Esophagus squamous epithelium (tissue), 5 donors: ENCODE data around the gene FYCO1. TPM values are rescaled to one million over a fixed set of nuclear protein-coding genes. Genes with fewer than 3 reads are reported as not detected.

Experiments
- DNase-seq: peaks from one replicate; lab custom pipeline; 2025; lab: John Stamatoyannopoulos, UW
- H3K27ac ChIP-seq, 4 donors: fragments of 200-600 bp; sonication (generic); one replicate each; pipeline ENCODE4 v1.5.1; 2016 to 2019; ENCODE audit warnings: mild to moderate bottlenecking in 1 of 4
- H3K27me3 ChIP-seq, 4 donors: fragments of 200-600 bp; sonication (generic); 1 replicate in 3 of 4; 2 replicates in 1 of 4; pipeline versions ENCODE4 v1.5.1 to v1.6.0; 2017 to 2021; ENCODE audit warnings: antibody characterized with exemption in 1 of 4
- H3K36me3 ChIP-seq, 3 donors: fragments of 200-600 bp; sonication (generic); one replicate each; pipeline ENCODE4 v1.5.1; 2016 to 2019
- H3K4me1 ChIP-seq, 3 donors: fragments of 200-600 bp; sonication (generic); one replicate each; pipeline ENCODE4 v1.5.1; 2017 to 2019
- H3K4me3 ChIP-seq, 4 donors: fragments of 200-600 bp; sonication (generic); 1 replicate in 3 of 4; 2 replicates in 1 of 4; pipeline ENCODE4 v1.5.1; 2016 to 2019; ENCODE audit warnings: mild to moderate bottlenecking in 2 of 4, moderate library complexity in 1 of 4
- H3K9me3 ChIP-seq, 3 donors: fragments of 200-600 bp; sonication (generic); one replicate each; pipeline ENCODE4 v1.5.1; 2016 to 2019
- CTCF ChIP-seq, 6 experiments: fragments of 450-650 bp in 4 of 6; fragments of 200-600 bp in 2 of 6; sonication (generic) in 2 of 6; IDR thresholded peaks; one replicate each; pipeline ENCODE4 v1.5.1; 2016 to 2019; ENCODE audit warnings: antibody characterized with exemption in 6 of 6, mild to moderate bottlenecking in 4 of 6, moderate library complexity in 4 of 6
- POLR2A ChIP-seq, 4 donors: fragments of 450-650 bp; IDR thresholded peaks; one replicate each; pipeline ENCODE4 v1.6.1; 2017; ENCODE audit warnings: antibody characterized with exemption in 4 of 4, mild to moderate bottlenecking in 4 of 4, moderate library complexity in 3 of 4
- WGBS, 2 donors: methylation state at CpG; one replicate each; pipeline ENCODE4 v1.1.5; 2018; 5-methylcytosine and 5-hydroxymethylcytosine counted together
- intact Hi-C: fragments of 100-400 bp; cut with DNase I; formaldehyde crosslinking; loops from one replicate; pipeline ENCODE4 v1.15.0; 2022
- total RNA-seq, 4 donors: library from RNA; depleted of rRNA; stranded (reverse); fragments of >200 nt; gene quantifications; one replicate each; pipeline ENCODE4 v1.1.0, GENCODE V29; 2016
- donor health status: DM: yes; HTN: yes; CAD: no.

FYCO1 gene
- total RNA-seq, 4 donors from 2014 or later: 17.8 to 33.3 (median 25.0) TPM

GRCh38 chr3:45942051-45942825 is 53.4 kb downstream of the FYCO1 start:
- intact Hi-C loops: no loop called here
- TF ChIP-seq POLR2A (IDR thresholded peaks at IDR 0.05) (no peak), CTCF (IDR thresholded peaks at IDR 0.05) (no peak)
- H3K27ac ChIP-seq: peak overlapping the region in 2 of 4 donors; percentile 44 to 47
- H3K4me3 ChIP-seq: no peak overlapping the region
- DNase-seq: no peak
- H3K4me1 ChIP-seq: peaks cover 0 to 27% (median 5%) of the 10 kb centered on the region in 3 donors
- WGBS, 2 donors: 30% methylated on average over 4 to 5 of the region's 6 CpGs
- H3K9me3 ChIP-seq: no peaks in the 10 kb centered on the region
- H3K36me3 ChIP-seq: peaks cover 3 to 53% (median 8%) of the 10 kb centered on the region in 3 donors
- no peaks in the 10 kb centered on the region for H3K27me3 ChIP-seq

GRCh38 chr3:45940781-45941365 is 54.8 kb downstream of the FYCO1 start:
- H3K4me1 ChIP-seq: peaks cover 0 to 27% (median 5%) of the 10 kb centered on the region in 3 donors
- H3K9me3 ChIP-seq: no peaks in the 10 kb centered on the region
- H3K27ac ChIP-seq: no peak overlapping the region
- intact Hi-C loops: no loop called here
- peaks cover 4 to 53% (median 7%) of the 10 kb centered on the region in 3 donors for H3K36me3 ChIP-seq
- 89 to 95% methylated on average over 6 of the region's 6 CpGs for WGBS, 2 donors
- no peak for TF ChIP-seq POLR2A (IDR thresholded peaks at IDR 0.05)
- TF ChIP-seq CTCF (IDR thresholded peaks at IDR 0.05): no peak
- H3K27me3 ChIP-seq: no peaks in the 10 kb centered on the region
- DNase-seq: no peak
- no peak overlapping the region for H3K4me3 ChIP-seq

DNA sequence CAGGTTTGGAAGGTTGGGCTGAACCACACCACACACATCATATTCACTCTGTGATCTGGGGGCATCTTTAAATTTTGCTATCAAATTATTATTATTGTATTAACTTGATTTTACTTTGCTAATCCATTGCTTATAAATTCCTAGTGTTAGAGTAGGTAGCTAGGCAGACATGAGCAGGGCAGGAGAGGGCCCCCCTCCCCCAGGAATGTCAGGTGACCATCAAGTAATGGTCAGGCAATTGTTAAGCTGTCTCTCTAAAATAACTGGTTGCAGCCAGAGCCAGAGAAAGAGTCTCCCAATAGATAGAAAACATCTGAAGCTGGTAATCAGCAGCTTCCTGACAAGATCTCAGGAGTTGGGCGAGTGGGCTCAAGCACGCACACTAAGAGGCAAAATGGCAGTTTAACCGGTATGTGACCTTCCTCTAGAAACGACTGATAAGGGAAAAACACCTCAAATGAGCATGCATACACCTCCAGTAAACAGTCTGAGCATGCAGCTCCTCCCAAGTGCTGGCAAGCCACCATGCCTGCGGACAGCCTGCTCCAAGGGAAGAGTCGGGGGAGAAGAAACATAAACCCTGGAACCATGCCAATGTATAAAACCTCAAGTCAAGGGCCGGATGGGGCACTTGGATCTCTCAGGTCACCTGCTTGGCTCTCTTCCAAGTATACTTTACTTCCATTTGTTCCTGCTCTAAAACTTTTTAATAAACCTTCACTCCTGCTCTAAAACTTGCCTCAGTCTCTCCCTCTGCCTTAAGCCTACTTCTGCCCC is 55.4 kb downstream of the FYCO1 start:
- intact Hi-C loops: no loop called here
- TF ChIP-seq POLR2A (IDR thresholded peaks at IDR 0.05): no peak
- H3K27me3 ChIP-seq: no peaks in the 10 kb centered on the region
- H3K9me3 ChIP-seq: no peaks in the 10 kb centered on the region
- H3K36me3 ChIP-seq: peaks cover 4 to 53% (median 11%) of the 10 kb centered on the region in 3 donors
- WGBS, 2 donors: 75 to 77% methylated on average over 7 of the region's 7 CpGs
- H3K4me1 ChIP-seq: peaks cover 0 to 27% (median 5%) of the 10 kb centered on the region in 3 donors
- no peak for DNase-seq
- no peak overlapping the region for H3K4me3 ChIP-seq
- no peak overlapping the region for H3K27ac ChIP-seq

- WGBS, 2 donors: 21 to 38% methylated on average over 4 to 5 of the region's 5 CpGs
- no peaks in the 10 kb centered on the region for H3K9me3 ChIP-seq
- peaks cover 8 to 55% (median 15%) of the 10 kb centered on the region in 3 donors for H3K36me3 ChIP-seq
- H3K4me3 ChIP-seq: no peak overlapping the region
- no peak overlapping the region for H3K27ac ChIP-seq
- intact Hi-C loops: loop anchor here (2.0 kb wide), 1 partner anchor 139 kb away; no protein-coding TSS in a partner anchor
- peaks cover 0 to 27% (median 5%) of the 10 kb centered on the region in 3 donors for H3K4me1 ChIP-seq
- H3K27me3 ChIP-seq: no peaks in the 10 kb centered on the region
- no peak for DNase-seq
- no peak for TF ChIP-seq POLR2A (IDR thresholded peaks at IDR 0.05)
- TF ChIP-seq CTCF (IDR thresholded peaks at IDR 0.05): no peak
These were observed 56.3 kb downstream of the FYCO1 start for GRCh38 chr3:45939341-45939771.

DNA sequence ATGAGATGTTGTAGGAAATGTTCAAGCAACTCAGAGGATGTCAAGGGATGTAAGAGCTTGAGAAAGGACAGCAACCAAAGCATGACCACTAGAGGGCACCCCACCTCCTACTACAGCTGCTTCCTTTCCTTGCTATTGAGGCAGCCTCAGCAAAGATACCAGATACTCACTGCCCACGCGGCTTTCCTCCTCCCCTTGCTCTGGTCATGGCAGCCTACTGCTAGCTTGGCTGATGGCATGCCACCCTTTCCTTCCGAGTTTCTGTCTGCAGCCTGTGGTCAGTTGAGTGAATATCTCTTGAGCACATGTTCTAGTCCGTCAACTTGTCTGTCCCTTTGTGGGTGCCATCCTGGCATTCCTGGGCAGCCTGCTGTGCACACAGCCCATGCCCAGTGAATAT is 56.8 kb downstream of the FYCO1 start:
- H3K4me1 ChIP-seq: peaks cover 0 to 27% (median 5%) of the 10 kb centered on the region in 3 donors
- H3K9me3 ChIP-seq: no peaks in the 10 kb centered on the region
- peaks cover 8 to 60% (median 15%) of the 10 kb centered on the region in 3 donors for H3K36me3 ChIP-seq
- no peak overlapping the region for H3K4me3 ChIP-seq
- H3K27ac ChIP-seq: no peak overlapping the region
- 11 to 24% methylated on average over 4 of the region's 4 CpGs for WGBS, 2 donors
- intact Hi-C loops: loop anchor here (2.0 kb wide), 1 partner anchor 140 kb away; no protein-coding TSS in a partner anchor
- TF ChIP-seq POLR2A (IDR thresholded peaks at IDR 0.05): no peak
- peak; percentile 83 to 92 (median 86) for TF ChIP-seq CTCF (IDR thresholded peaks at IDR 0.05)
- peak; percentile 29 for DNase-seq
- H3K27me3 ChIP-seq: no peaks in the 10 kb centered on the region
